Measurements from ENCODE around the gene ICAM4. TPM values are rescaled to one million over a fixed set of nuclear protein-coding genes. Genes with fewer than 3 reads are reported as not detected.

Gene ICAM4
- total and polyA plus RNA-seq, 2 donors (not counting 1 experiment from before 2014, with no cell fraction given), result 0.58 to 4.1 TPM

- H3K9me3 ChIP-seq (ENCODE audit: control insufficient read depth, insufficient read depth, low read depth, low read length), result no peaks in the 10 kb centered on the region
- H3K27me3 ChIP-seq (ENCODE audit: control insufficient read depth, insufficient read depth, low read length), result peaks cover 55% of the 10 kb centered on the region
- peaks cover 13% of the 10 kb centered on the region for H3K4me1 ChIP-seq (ENCODE audit: control insufficient read depth, extremely low read depth, insufficient read depth, low read length)
- H3K4me2 ChIP-seq (ENCODE audit: extremely low read depth, insufficient read depth, low read length), result peak overlapping the region; percentile 93
- peak overlapping the region; percentile 47 to 60 (median 56) for H3K4me3 ChIP-seq (replicated peaks in 1 of 4; ENCODE audit: control extremely low read depth in 1 of 4, insufficient read depth in 1 of 4, low read depth in 3 of 4, low read length in 4 of 4)
- H2AFZ ChIP-seq (ENCODE audit: low read length), result peak overlapping the region; percentile 36
- DNase-seq (ENCODE audit: low read depth in 2 of 2), result no peak
- no peak overlapping the region for H3K9ac ChIP-seq (ENCODE audit: insufficient read depth, low read length)
- TF ChIP-seq EZH2 (IDR thresholded peaks at IDR 0.05; ENCODE audit: low read length, missing control alignments), result peak; percentile 54
- TF ChIP-seq CTCF (conservative IDR thresholded peaks at IDR 0.05 in 1 of 2, IDR thresholded peaks at IDR 0.05 in 1 of 2; ENCODE audit: low read depth in 1 of 2, low read length in 2 of 2), result no peak
- H3K27ac ChIP-seq (ENCODE audit: insufficient read depth, low read length), result no peak overlapping the region
- H3K36me3 ChIP-seq (ENCODE audit: control insufficient read depth, insufficient read depth, low read length), result no peaks in the 10 kb centered on the region
- H3K79me2 ChIP-seq (ENCODE audit: control insufficient read depth, insufficient read depth, low read length), result no peaks in the 10 kb centered on the region
- no peaks in the 10 kb centered on the region for H4K20me1 ChIP-seq (ENCODE audit: control insufficient read depth, extremely low read depth, insufficient read depth, low read length)
These were observed 4.9 kb downstream of the ICAM4 start for GRCh38 chr19:10291554-10292205.

DNA sequence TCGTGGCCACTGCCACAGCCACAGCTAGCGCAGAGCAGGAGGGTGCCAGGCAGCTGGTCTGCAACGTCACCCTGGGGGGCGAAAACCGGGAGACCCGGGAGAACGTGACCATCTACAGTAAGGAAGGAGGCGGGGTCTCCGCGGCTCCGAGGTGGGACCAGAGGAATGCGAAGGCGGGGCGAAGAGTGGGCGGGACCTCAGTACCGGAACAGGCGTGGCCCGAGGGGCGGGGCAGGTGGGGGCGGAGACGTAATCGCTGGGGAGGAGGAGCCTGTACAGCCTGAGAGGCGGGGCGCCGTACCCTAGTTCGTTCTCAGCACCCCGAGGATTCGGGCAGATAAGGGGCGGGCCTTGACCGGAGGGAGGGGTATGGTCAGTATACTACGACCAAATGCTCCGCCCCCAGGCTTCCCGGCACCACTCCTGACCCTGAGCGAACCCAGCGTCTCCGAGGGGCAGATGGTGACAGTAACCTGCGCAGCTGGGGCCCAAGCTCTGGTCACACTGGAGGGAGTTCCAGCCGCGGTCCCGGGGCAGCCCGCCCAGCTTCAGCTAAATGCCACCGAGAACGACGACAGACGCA is 5.5 kb downstream of the ICAM4 start:
- Histone ChIP-seq H3K36me3 (ENCODE audit: control insufficient read depth, insufficient read depth, low read length) (no peaks in the 10 kb centered on the region), H3K9me3 (ENCODE audit: control insufficient read depth, insufficient read depth, low read depth, low read length) (no peaks in the 10 kb centered on the region), H3K4me2 (ENCODE audit: extremely low read depth, insufficient read depth, low read length) (peak overlapping the region; percentile 93), H4K20me1 (ENCODE audit: control insufficient read depth, extremely low read depth, insufficient read depth, low read length) (no peaks in the 10 kb centered on the region), H3K9ac (ENCODE audit: insufficient read depth, low read length) (no peak overlapping the region), H3K79me2 (ENCODE audit: control insufficient read depth, insufficient read depth, low read length) (no peaks in the 10 kb centered on the region), H3K4me3 (replicated peaks in 1 of 4; ENCODE audit: control extremely low read depth in 1 of 4, insufficient read depth in 1 of 4, low read depth in 3 of 4, low read length in 4 of 4) (peak overlapping the region; percentile 47 to 60 (median 56)), H2AFZ (ENCODE audit: low read length) (peak overlapping the region; percentile 36), H3K27me3 (ENCODE audit: control insufficient read depth, insufficient read depth, low read length) (peaks cover 55% of the 10 kb centered on the region), H3K27ac (ENCODE audit: insufficient read depth, low read length) (no peak overlapping the region), H3K4me1 (ENCODE audit: control insufficient read depth, extremely low read depth, insufficient read depth, low read length) (peaks cover 13% of the 10 kb centered on the region)
- peak in 1 of 2 donors; percentile 59 for DNase-seq (ENCODE audit: low read depth in 2 of 2)
- TF ChIP-seq CTCF (conservative IDR thresholded peaks at IDR 0.05 in 1 of 2, IDR thresholded peaks at IDR 0.05 in 1 of 2; ENCODE audit: low read depth in 1 of 2, low read length in 2 of 2) (no peak), EZH2 (IDR thresholded peaks at IDR 0.05; ENCODE audit: low read length, missing control alignments) (no peak)

DNA sequence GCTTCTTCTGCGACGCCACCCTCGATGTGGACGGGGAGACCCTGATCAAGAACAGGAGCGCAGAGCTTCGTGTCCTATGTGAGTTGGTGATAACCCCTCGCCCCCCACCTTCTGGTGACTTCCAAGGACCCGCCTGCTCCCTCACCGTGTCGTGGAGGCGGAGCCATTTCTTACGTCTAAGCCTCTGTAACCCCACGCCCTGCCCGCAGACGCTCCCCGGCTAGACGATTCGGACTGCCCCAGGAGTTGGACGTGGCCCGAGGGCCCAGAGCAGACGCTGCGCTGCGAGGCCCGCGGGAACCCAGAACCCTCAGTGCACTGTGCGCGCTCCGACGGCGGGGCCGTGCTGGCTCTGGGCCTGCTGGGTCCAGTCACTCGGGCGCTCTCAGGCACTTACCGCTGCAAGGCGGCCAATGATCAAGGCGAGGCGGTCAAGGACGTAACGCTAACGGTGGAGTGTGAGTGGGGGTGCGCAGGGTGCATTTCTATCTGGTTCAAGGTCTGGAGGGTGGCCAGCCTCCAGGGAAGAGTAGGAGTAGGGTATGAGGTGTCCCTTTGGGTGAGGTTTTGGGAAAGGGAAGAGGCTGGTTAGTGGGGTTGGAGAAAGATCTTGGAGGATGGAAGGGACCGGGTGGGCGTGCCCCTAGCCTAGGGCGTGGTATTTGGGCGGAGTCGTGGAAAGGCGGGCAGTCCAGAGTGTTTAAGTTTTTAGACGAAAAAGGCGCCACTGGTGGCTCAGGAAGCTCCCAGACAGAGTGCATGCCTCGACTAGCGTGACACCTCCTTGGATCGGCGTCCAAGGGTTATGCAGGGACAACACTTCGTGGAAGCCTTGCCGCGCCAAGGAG is 6.3 kb downstream of the ICAM4 start:
- H2AFZ ChIP-seq (ENCODE audit: low read length), result no peak overlapping the region
- no peaks in the 10 kb centered on the region for H3K79me2 ChIP-seq (ENCODE audit: control insufficient read depth, insufficient read depth, low read length)
- no peak overlapping the region for H3K4me2 ChIP-seq (ENCODE audit: extremely low read depth, insufficient read depth, low read length)
- no peak for DNase-seq (ENCODE audit: low read depth in 2 of 2)
- no peaks in the 10 kb centered on the region for H3K36me3 ChIP-seq (ENCODE audit: control insufficient read depth, insufficient read depth, low read length)
- H3K27ac ChIP-seq (ENCODE audit: insufficient read depth, low read length), result no peak overlapping the region
- peaks cover 49% of the 10 kb centered on the region for H3K27me3 ChIP-seq (ENCODE audit: control insufficient read depth, insufficient read depth, low read length)
- no peaks in the 10 kb centered on the region for H3K9me3 ChIP-seq (ENCODE audit: control insufficient read depth, insufficient read depth, low read depth, low read length)
- H3K4me1 ChIP-seq (ENCODE audit: control insufficient read depth, extremely low read depth, insufficient read depth, low read length), result peaks cover 13% of the 10 kb centered on the region
- H3K9ac ChIP-seq (ENCODE audit: insufficient read depth, low read length), result no peak overlapping the region
- TF ChIP-seq EZH2 (IDR thresholded peaks at IDR 0.05; ENCODE audit: low read length, missing control alignments) (peak; percentile 60), CTCF (conservative IDR thresholded peaks at IDR 0.05 in 1 of 2, IDR thresholded peaks at IDR 0.05 in 1 of 2; ENCODE audit: low read depth in 1 of 2, low read length in 2 of 2) (no peak)
- no peaks in the 10 kb centered on the region for H4K20me1 ChIP-seq (ENCODE audit: control insufficient read depth, extremely low read depth, insufficient read depth, low read length)
- peak overlapping the region in 2 of 4 experiments; percentile 28 to 57 for H3K4me3 ChIP-seq (replicated peaks in 1 of 4; ENCODE audit: control extremely low read depth in 1 of 4, insufficient read depth in 1 of 4, low read depth in 3 of 4, low read length in 4 of 4)
